VCaP (cell line): ENCODE measurements around the gene MINAR1.

Experiments
- H3K27ac ChIP-seq: fragments of 450-650 bp; 2 replicates; pipeline ENCODE4 v1.5.1; 2017
- TF ChIP-seq, protein P1 (sequence below): fragments of 450-650 bp; conservative IDR thresholded peaks from 2 replicates; pipeline ENCODE4 v1.5.1; 2017; ENCODE audit warnings: mild to moderate bottlenecking, moderate library complexity

MINAR1 gene

GRCh38 chr15:79433276-79433990, 1.3 kb downstream of the MINAR1 start:
- TF ChIP-seq, protein P1, sequence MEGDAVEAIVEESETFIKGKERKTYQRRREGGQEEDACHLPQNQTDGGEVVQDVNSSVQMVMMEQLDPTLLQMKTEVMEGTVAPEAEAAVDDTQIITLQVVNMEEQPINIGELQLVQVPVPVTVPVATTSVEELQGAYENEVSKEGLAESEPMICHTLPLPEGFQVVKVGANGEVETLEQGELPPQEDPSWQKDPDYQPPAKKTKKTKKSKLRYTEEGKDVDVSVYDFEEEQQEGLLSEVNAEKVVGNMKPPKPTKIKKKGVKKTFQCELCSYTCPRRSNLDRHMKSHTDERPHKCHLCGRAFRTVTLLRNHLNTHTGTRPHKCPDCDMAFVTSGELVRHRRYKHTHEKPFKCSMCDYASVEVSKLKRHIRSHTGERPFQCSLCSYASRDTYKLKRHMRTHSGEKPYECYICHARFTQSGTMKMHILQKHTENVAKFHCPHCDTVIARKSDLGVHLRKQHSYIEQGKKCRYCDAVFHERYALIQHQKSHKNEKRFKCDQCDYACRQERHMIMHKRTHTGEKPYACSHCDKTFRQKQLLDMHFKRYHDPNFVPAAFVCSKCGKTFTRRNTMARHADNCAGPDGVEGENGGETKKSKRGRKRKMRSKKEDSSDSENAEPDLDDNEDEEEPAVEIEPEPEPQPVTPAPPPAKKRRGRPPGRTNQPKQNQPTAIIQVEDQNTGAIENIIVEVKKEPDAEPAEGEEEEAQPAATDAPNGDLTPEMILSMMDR, result no peak
- H3K27ac ChIP-seq, result no peak overlapping the region

DNA sequence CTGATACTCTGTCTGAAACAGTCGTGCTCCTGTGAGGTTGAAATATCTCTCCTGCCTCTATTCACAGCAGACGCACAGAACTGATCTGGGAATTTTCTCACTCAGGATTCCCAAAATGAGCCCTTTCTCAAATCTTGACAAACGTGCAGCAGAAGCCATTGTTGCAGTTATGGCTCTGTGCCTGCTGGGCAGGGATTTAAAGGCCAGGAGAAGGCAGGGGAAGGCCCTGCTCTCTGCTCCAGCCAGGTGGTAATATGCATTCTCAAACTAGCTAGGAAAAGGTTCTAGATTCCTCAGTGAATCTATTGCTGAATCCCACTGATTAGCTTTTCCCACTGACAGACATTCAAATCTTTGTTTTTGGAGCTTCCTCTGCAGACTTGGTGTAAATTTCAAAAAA, 2.2 kb downstream of the MINAR1 start:
- TF ChIP-seq, protein P1, result no peak
- no peak overlapping the region for H3K27ac ChIP-seq

DNA sequence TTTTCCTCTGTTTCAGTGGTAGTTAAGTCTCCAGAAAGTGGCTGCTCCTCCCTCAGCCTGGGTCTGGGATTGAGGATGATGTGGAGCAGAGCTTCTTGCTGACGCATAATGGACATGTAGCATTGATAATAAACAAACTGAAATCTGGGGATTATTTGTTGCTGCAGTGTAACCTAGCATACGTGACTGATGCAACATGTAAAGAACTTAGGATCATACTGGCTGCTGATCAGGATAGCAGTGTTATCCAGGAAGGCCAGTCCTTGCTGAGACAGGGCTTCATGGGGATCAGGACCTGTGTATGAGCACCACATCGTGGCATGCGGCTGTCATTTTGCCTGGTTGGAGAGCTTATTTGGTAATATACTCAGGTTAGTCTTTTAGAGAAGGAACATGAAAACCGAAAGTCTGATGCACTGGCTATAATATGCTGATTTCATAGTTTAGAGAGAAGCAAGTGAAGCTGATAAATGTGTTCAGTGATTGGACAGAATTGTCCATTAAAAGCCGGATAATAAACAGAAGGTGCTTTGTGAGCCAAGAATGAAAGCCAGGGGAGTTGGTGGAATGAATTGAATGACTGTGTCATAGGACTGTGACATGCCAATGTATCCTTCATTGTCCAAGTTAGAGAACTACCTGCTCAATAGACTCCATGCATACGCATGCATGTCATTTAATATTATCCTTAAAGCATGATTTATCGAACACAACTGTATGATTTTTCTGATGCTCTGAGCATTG, 4.1 kb downstream of the MINAR1 start:
- TF ChIP-seq, protein P1, result no peak
- H3K27ac ChIP-seq, result no peak overlapping the region

GRCh38 chr15:79437275-79438000, 5.3 kb downstream of the MINAR1 start:
- TF ChIP-seq, protein P1, result no peak
- no peak overlapping the region for H3K27ac ChIP-seq

GRCh38 chr15:79439236-79439635, 7.1 kb downstream of the MINAR1 start:
- TF ChIP-seq, protein P1, result no peak
- no peak overlapping the region for H3K27ac ChIP-seq

DNA sequence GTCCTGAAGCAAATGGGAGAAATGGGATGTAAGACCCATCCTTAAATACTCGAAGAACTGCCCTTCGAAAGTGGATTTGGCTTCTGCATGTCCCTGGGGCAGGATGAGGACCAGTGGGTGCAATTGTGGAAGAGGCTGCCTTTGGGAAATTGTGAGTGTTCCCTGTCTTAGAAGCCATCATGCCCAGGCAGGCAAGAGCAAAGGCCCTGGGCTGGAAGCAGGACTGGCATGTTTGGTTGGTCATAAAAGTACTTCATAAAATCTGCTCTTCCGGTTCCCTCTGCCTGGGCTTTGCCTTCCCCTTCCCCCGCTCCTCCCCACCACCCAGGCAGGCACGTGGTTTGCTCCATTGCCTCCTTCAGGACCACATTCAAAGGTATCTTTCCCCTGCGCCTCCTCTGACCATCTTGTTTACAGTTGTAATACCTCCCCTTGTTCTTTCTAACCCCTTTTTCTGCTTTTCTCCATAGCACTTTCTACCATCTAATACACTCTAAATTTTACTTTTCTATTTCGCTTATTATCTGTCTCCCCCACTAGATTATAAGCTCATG, 8.3 kb downstream of the MINAR1 start:
- H3K27ac ChIP-seq, result no peak overlapping the region
- TF ChIP-seq, protein P1, result no peak

DNA sequence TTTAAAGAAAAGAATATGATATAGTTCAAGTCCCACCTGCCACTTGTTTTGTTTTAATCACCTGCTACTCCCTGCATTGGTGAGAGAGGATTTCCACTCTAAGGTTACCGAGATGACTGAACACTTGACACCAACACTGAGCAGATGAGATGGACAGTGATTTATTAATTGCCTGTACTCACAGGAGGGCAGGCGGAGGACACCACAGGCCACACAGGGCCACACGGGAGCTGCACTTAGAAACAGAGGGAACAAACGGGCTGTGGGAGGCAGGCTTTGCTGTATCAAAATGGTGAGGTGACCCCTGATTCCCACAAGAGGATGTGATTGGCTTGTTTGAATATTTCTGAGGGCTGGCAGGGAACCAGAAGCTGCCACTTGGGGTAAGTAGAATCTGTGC, 10.8 kb downstream of the MINAR1 start:
- TF ChIP-seq, protein P1, result no peak
- H3K27ac ChIP-seq, result no peak overlapping the region
